AG04449 (cell line): Measurements from ENCODE around the gene PBX1.
"Not testable (repeated sequence)": the region's sequence is repeated elsewhere in the genome, so short reads cannot be mapped to it uniquely, and the experiment has no call there.

Experiments
- CTCF ChIA-PET: fragments of 350-600 bp; formaldehyde crosslinking; extraction: SDS; loops from one replicate; lab custom pipeline; 2021; ENCODE audit warnings: antibody characterized with exemption; lab: Yijun Ruan, JAX
- POLR2A ChIA-PET: fragments of 400-600, 350-600 bp; formaldehyde crosslinking; extraction: SDS; loops from one replicate; lab custom pipeline; 2020; ENCODE audit warnings: antibody characterized with exemption, inconsistent platforms; lab: Yijun Ruan, JAX
- DNase-seq: peaks from one replicate; pipeline ENCODE4 v3.0.0-alpha.2; 2010; ENCODE audit warnings: low read depth, low spot score
- H3K4me3 ChIP-seq: 2 replicates; pipeline ENCODE4 v1.5.1; 2011; ENCODE audit warnings: low read depth, mild to moderate bottlenecking, control low read depth, low read length
- TF ChIP-seq, protein P1 (sequence below): IDR thresholded peaks from one replicate; pipeline ENCODE4 v1.5.1; 2011; ENCODE audit warnings: mild to moderate bottlenecking, moderate library complexity, low read length, control low read depth, inconsistent platforms; ENCODE audit not compliant: insufficient read depth; ENCODE audit errors: missing control alignments

Gene PBX1

DNA sequence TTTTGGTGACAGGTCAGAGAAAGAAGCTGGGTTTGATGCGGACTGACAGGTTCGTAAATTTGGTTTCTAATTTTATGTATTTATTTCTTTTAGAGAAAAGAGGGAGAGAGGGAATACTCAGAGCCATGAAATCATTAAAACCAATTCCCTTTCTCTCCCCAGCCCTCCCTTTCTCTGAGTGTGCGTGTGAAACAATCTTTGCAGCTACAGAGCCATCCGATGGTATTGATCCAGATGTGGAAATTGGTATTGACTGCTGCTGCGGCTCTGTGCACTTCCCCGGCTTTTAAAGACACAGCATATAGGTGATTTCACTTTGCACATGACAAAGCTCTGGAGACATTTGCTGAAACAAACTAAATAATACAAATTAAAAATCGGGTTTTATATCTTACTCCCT lies 42.4 kb upstream of the PBX1 start:
- no peak overlapping the region for H3K4me3 ChIP-seq
- CTCF ChIA-PET: interaction anchor here (1.0 kb wide), 1 partner anchor 270 kb away, joined by 3 read pairs; no protein-coding TSS in a partner anchor
- DNase-seq: no peak
- POLR2A ChIA-PET: no interaction called here
- TF ChIP-seq, protein P1, sequence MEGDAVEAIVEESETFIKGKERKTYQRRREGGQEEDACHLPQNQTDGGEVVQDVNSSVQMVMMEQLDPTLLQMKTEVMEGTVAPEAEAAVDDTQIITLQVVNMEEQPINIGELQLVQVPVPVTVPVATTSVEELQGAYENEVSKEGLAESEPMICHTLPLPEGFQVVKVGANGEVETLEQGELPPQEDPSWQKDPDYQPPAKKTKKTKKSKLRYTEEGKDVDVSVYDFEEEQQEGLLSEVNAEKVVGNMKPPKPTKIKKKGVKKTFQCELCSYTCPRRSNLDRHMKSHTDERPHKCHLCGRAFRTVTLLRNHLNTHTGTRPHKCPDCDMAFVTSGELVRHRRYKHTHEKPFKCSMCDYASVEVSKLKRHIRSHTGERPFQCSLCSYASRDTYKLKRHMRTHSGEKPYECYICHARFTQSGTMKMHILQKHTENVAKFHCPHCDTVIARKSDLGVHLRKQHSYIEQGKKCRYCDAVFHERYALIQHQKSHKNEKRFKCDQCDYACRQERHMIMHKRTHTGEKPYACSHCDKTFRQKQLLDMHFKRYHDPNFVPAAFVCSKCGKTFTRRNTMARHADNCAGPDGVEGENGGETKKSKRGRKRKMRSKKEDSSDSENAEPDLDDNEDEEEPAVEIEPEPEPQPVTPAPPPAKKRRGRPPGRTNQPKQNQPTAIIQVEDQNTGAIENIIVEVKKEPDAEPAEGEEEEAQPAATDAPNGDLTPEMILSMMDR: no peak

DNA sequence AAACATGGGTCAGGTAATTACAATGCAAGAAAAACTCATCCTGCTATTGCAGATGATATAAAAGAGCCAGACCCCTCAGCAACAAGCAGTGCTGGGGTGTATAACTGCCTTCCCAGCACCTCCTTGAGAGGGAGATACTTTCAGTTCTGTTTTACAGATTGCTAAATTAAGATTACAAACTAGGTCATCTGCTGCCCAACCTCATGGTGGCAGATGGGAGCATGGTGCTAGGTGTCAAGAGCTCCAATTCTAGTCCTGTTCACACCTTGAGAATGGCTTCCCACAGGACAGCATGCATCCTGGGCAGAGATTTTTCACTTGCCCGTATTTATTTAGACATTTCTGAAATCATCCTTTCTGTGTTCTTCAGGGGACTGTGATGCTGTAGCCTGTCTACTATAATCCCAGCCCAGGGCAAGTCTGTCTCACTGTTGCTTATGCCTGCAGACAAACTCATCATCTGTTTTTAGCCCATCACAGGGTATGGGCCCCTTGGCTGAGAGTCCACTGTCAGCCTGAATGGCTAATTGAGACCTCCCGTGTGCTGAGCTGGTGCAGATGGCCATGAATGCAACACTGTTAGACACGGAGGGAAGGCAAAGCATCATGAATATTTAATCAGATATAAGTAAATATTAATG lies 40.2 kb upstream of the PBX1 start:
- TF ChIP-seq, protein P1: no peak
- POLR2A ChIA-PET: no interaction called here
- H3K4me3 ChIP-seq: no peak overlapping the region
- no peak for DNase-seq
- CTCF ChIA-PET: no interaction called here

DNA sequence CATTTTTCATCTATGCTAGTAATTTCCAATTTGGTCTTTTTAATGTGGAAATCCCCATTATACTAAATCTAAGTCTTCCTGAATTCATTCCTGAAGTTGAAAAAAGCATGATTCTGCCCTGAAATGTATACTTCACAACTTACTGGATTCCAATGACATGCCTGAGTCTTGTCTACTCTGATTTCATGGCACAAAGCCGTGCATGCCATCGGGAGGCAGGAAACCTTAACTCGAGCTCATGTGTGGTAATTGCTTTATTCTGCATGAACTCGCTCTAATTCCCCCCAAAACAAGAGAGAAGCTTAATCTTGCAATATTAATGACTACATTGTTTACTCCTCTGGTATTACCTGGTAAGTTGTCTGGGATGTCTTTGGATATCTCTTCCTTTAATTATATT lies 39.6 kb upstream of the PBX1 start:
- ChIA-PET POLR2A (no interaction called here), CTCF (interaction anchor here (1.0 kb wide), 1 partner anchor 30 kb away, joined by 3 read pairs; no protein-coding TSS in a partner anchor)
- DNase-seq: no peak
- TF ChIP-seq, protein P1: no peak
- H3K4me3 ChIP-seq: no peak overlapping the region

DNA sequence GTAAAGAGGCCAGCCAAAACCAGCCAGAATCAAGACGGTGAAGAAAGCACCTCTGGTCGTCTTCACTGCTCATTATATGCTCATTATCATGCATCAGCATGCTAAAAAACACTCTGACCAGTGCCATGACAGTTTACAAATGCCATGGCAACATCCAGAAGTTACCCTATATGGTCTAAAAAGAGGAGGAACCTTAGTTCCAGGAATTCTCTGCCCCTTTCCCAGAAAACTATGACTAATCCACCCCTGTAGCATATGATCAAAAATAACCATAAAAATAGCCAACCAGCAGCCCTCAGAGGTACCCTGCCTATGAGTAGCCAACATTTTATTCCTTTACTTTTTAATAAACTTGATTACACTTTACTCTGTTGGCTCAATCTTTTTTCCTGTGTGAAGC lies 34.2 kb upstream of the PBX1 start:
- ChIA-PET CTCF (no interaction called here), POLR2A (no interaction called here)
- DNase-seq: no peak
- H3K4me3 ChIP-seq: no peak overlapping the region
- TF ChIP-seq, protein P1: no peak

DNA sequence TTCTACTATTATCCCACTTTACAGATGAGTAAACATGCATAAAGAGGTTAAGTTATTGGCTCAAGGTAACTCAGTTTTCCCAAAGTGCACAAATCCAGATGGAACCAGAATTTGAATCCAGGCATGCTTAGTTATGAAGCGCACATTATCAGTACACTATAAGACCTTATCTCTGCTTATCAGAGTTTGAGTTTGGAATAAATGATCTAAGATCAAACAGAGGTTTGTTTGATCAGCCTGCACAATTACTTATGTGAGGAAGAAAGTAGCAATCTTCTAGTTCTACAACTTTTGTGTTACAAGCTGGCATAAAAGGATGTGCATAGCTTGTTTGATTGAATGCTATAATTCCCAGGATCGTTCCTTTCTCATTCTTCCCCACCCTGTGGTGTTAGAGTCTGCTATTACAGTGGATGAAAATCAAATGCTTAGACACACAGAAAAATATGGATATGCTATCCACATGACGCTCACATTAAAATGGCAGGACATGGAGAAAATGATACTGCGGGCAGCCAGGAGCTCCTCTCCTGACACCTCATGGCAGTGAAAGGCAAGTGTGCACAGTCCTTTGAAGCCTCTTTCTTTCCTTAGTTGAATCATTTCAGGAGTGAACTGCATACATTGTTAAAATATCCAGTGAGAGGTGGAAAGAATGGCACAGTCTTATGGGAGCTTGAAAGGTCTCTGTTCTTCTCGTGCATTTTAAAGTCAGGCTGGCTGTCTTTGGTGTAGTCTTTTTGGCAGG lies 23.9 kb upstream of the PBX1 start:
- no peak overlapping the region for H3K4me3 ChIP-seq
- DNase-seq: no peak
- ChIA-PET POLR2A (interaction anchor here (1.2 kb wide), 1 partner anchor 53 kb away, joined by 3 read pairs; no protein-coding TSS in a partner anchor), CTCF (interaction anchor here (0.6 kb wide), 1 partner anchor 244 kb away, joined by 3 read pairs; no protein-coding TSS in a partner anchor)
- TF ChIP-seq, protein P1: no peak

DNA sequence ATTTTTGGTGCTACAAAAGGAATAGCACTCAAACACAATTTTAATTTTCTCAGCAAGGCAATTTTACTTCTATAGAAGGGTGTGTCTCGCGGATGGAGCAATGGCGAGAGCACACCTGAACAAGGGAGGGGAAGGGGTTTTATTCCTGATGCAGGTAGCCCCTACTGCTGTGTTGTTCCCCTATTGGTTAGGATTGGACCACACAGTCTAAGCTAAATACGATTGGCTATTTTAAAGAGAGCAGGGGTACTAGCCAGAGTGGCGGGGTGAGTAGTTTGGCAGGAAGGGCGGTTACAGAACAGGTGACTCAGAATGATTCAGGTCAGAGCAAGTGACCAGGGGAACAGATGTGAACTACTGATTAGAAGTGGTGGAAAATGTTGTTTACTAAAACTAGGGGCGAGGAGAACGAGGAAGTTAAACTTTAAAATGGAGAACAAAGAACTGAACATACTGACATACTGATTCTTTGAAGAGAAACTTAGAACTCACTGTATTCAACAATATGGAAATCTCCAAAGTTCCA lies 6.5 kb upstream of the PBX1 start:
- POLR2A ChIA-PET, H3K4me3 ChIP-seq, CTCF ChIA-PET, DNase-seq: not testable (repeated sequence)
